DOHH2 (cell line): ENCODE measurements around the gene ALG1.

Experiments used
- EZH2phosphoT487 ChIP-seq: fragments of 200-600 bp; sonication (generic); IDR thresholded peaks from 2 replicates; pipeline ENCODE4 v1.6.1; 2017; ENCODE audit warnings: borderline replicate concordance, mild to moderate bottlenecking, antibody characterized with exemption, low read length, moderate library complexity, mixed read lengths
- TF ChIP-seq, protein P1 (sequence below): fragments of 200-600 bp; sonication (generic); IDR thresholded peaks from one replicate; pipeline ENCODE4 v1.5.1; 2014; ENCODE audit warnings: antibody characterized with exemption, mild to moderate bottlenecking, low read depth, low read length; ENCODE audit not compliant: poor library complexity, severe bottlenecking

DNA sequence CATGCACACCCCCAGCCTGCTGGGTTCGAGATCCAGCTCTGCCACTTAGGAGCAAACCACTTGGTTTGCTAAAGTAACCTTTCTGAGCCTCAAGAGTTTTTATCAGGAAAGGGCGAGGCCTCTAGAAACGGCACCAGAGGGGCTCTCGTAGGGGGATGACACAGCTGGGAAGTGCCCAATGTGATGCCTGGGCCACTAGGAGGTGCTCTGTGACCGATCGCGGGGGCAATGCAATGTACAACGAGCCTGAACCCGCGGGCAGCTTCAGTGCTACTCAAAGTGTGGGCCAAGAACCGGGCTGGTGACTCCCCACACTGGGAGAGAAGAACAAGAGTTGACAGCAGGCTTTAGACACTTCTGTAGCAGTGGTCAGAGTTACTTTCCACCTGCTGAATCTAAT lies 15.3 kb upstream of the ALG1 start:
- TF ChIP-seq, protein P1, sequence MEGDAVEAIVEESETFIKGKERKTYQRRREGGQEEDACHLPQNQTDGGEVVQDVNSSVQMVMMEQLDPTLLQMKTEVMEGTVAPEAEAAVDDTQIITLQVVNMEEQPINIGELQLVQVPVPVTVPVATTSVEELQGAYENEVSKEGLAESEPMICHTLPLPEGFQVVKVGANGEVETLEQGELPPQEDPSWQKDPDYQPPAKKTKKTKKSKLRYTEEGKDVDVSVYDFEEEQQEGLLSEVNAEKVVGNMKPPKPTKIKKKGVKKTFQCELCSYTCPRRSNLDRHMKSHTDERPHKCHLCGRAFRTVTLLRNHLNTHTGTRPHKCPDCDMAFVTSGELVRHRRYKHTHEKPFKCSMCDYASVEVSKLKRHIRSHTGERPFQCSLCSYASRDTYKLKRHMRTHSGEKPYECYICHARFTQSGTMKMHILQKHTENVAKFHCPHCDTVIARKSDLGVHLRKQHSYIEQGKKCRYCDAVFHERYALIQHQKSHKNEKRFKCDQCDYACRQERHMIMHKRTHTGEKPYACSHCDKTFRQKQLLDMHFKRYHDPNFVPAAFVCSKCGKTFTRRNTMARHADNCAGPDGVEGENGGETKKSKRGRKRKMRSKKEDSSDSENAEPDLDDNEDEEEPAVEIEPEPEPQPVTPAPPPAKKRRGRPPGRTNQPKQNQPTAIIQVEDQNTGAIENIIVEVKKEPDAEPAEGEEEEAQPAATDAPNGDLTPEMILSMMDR, result peak; percentile 81
- TF ChIP-seq EZH2phosphoT487, result no peak
